HCT116 (cell line): ENCODE results near the gene PIK3R6. TPM values are rescaled to one million over a fixed set of nuclear protein-coding genes. Genes with fewer than 3 reads are reported as not detected.

Experiments used
- ATAC-seq: fragments of 200-7000 bp; cut with Tn5 transposase; 2 replicates; pipeline ENCODE4 v1.9.1; 2020; ENCODE audit warnings: mild to moderate bottlenecking, moderate library complexity
- BruUV-seq: library from RNA; stranded (reverse); fragments of 400-500 nt; replicated peaks from 2 replicates; lab custom pipeline; 2021; lab: Mats Ljungman, UMichigan
- CTCF ChIA-PET: fragments of 300-600 bp; sonication (Branson Sonifier 250); formaldehyde crosslinking; loops from one replicate; lab custom pipeline; 2021; ENCODE audit warnings: antibody characterized with exemption; lab: Charles Lee
- POLR2A ChIA-PET: fragments of 300-600, 350-600 bp; sonication (Branson Sonifier 250); formaldehyde crosslinking; loops from one replicate; lab custom pipeline; 2021; ENCODE audit warnings: antibody characterized with exemption; lab: Charles Lee
- RAD21 ChIA-PET, 2 experiments: fragments of 300-600 bp; sonication (Branson Sonifier 250); formaldehyde crosslinking; loops; one replicate each; lab custom pipeline; 2023; ENCODE audit warnings: low total read pairs in 2 of 2; ENCODE audit not compliant: uncharacterized antibody in 2 of 2, unreplicated experiment in 2 of 2, low non-redundant PET in 1 of 2; lab: Charles Lee
- DNase-seq: peaks from one replicate; pipeline ENCODE4 v3.0.0-alpha.2; 2010; ENCODE audit warnings: low read depth, low spot score
- H2AFZ ChIP-seq: fragments of 200-600 bp; shearing (Covaris generic), sonication (generic); 2 replicates; pipeline ENCODE4 v1.6.1; 2017; ENCODE audit warnings: low read depth, mixed run types, mixed read lengths, antibody characterized with exemption, low read length; ENCODE audit not compliant: poor library complexity, severe bottlenecking
- H3K27ac ChIP-seq: 2 replicates; pipeline ENCODE4 v1.5.1; 2012; ENCODE audit warnings: low read depth, low read length
- H3K27me3 ChIP-seq: fragments of 200-600 bp; sonication (generic); 2 replicates; pipeline ENCODE4 v1.6.1; 2016; ENCODE audit warnings: mixed run types, low read length, mixed read lengths; ENCODE audit not compliant: insufficient read depth
- H3K36me3 ChIP-seq, 2 experiments: fragments of 200-500 bp in 1 of 2; fragments of 200-600 bp in 1 of 2; sonication (Bioruptor generic) in 1 of 2; sonication (generic) in 1 of 2; 2 replicates each; pipeline versions ENCODE4 v1.5.1 to v1.6.1; 2014 to 2016; ENCODE audit warnings: low read length in 2 of 2, inconsistent platforms in 1 of 2, mixed read lengths in 1 of 2, mixed run types in 1 of 2; ENCODE audit not compliant: insufficient read depth in 2 of 2, control insufficient read depth in 1 of 2
- H3K4me1 ChIP-seq, 2 experiments: fragments of 200-600 bp in 1 of 2; sonication (generic) in 1 of 2; 2 replicates each; pipeline versions ENCODE4 v1.5.1 to v1.6.1; 2012 to 2017; ENCODE audit warnings: low read length in 2 of 2, inconsistent platforms in 1 of 2, mild to moderate bottlenecking in 1 of 2, mixed read lengths in 1 of 2, mixed run types in 1 of 2, moderate library complexity in 1 of 2; ENCODE audit not compliant: insufficient read depth in 2 of 2, control insufficient read depth in 1 of 2
- H3K4me2 ChIP-seq: fragments of 200-600 bp; sonication (generic); 2 replicates; pipeline ENCODE4 v1.6.1; 2017; ENCODE audit warnings: mixed run types, low read length, mixed read lengths
- H3K4me3 ChIP-seq, 2 experiments: fragments of 200-600 bp in 1 of 2; sonication (generic) in 1 of 2; replicated peaks in 1 of 2; 2 replicates each; pipeline ENCODE4 v1.5.1; 2011 to 2016; ENCODE audit warnings: low read length in 2 of 2, control low read depth in 1 of 2, low read depth in 1 of 2, mild to moderate bottlenecking in 1 of 2, mixed read lengths in 1 of 2, mixed run types in 1 of 2
- H3K79me2 ChIP-seq: fragments of 200-600 bp; sonication (generic); 2 replicates; pipeline ENCODE4 v1.6.1; 2017; ENCODE audit warnings: mild to moderate bottlenecking, mixed run types, low read length, moderate library complexity, mixed read lengths; ENCODE audit not compliant: insufficient read depth
- H3K9ac ChIP-seq: fragments of 200-600 bp; sonication (generic); 2 replicates; pipeline ENCODE4 v1.6.1; 2016; ENCODE audit warnings: low read length, mixed read lengths
- H3K9me2 ChIP-seq: fragments of 200-600 bp; sonication (generic), shearing (Covaris generic); 2 replicates; pipeline ENCODE4 v1.6.1; 2017; ENCODE audit warnings: mixed run types, mild to moderate bottlenecking, moderate library complexity; ENCODE audit not compliant: insufficient read depth
- H3K9me3 ChIP-seq, 2 experiments: fragments of 200-500 bp in 1 of 2; fragments of 200-600 bp in 1 of 2; sonication (Bioruptor generic) in 1 of 2; sonication (generic) in 1 of 2; 2 replicates each; pipeline ENCODE4 v1.6.1; 2014 to 2017; ENCODE audit warnings: low read length in 2 of 2, mixed read lengths in 2 of 2, inconsistent platforms in 1 of 2, low read depth in 1 of 2, mild to moderate bottlenecking in 1 of 2, mixed run types in 1 of 2, moderate library complexity in 1 of 2; ENCODE audit not compliant: control insufficient read depth in 1 of 2, insufficient read depth in 1 of 2
- H4K20me1 ChIP-seq: fragments of 200-600 bp; sonication (generic), shearing (Covaris generic); 2 replicates; pipeline ENCODE4 v1.6.1; 2017; ENCODE audit warnings: mixed run types, mild to moderate bottlenecking, moderate library complexity; ENCODE audit not compliant: insufficient read depth
- CBX3 ChIP-seq: IDR thresholded peaks from 2 replicates; pipeline ENCODE4 v1.6.1; 2012; ENCODE audit warnings: low read depth
- ELF1 ChIP-seq: IDR thresholded peaks from 2 replicates; pipeline ENCODE4 v1.6.1; 2012; ENCODE audit warnings: low read depth, borderline replicate concordance
- EZH2phosphoT487 ChIP-seq: fragments of 200-600 bp; IDR thresholded peaks from 2 replicates; pipeline ENCODE4 v1.6.1; 2018; ENCODE audit warnings: antibody characterized with exemption, borderline replicate concordance
- POLR2AphosphoS5 ChIP-seq: IDR thresholded peaks from 2 replicates; pipeline ENCODE4 v1.6.1; 2011; ENCODE audit warnings: mild to moderate bottlenecking, low read depth, low read length, moderate library complexity
- RAD21 ChIP-seq: IDR thresholded peaks from 2 replicates; pipeline ENCODE4 v1.6.1; 2012; ENCODE audit warnings: low read depth, mild to moderate bottlenecking
- SP1 ChIP-seq: IDR thresholded peaks from 2 replicates; pipeline ENCODE4 v1.6.1; 2012; ENCODE audit warnings: low read depth
- intact Hi-C: fragments of 100-400 bp; cut with micrococcal nuclease; formaldehyde crosslinking; loops from 2 replicates; pipeline ENCODE4 v1.10.0; 2022
- total RNA-seq: library from RNA; stranded (reverse); gene quantifications from one replicate; pipeline ENCODE4 v1.2.1, GENCODE V29; 2021; ENCODE audit not compliant: unreplicated experiment
- TF ChIP-seq, protein P1 (sequence below), 3 experiments: fragments of 200-600 bp in 1 of 3; sonication (generic) in 1 of 3; IDR thresholded peaks in 2 of 3; conservative IDR thresholded peaks in 1 of 3; 2 replicates each; pipeline ENCODE4 v1.5.1; 2012 to 2017; ENCODE audit warnings: low read depth in 2 of 3, low read length in 2 of 3, antibody characterized with exemption in 1 of 3, borderline replicate concordance in 1 of 3, control low read depth in 1 of 3, mild to moderate bottlenecking in 1 of 3, mixed read lengths in 1 of 3, mixed run types in 1 of 3, moderate library complexity in 1 of 3; ENCODE audit not compliant: insufficient read depth in 1 of 3
- TF ChIP-seq, protein P2 (sequence below): IDR thresholded peaks from 2 replicates; pipeline ENCODE4 v1.6.1; 2012
- TF ChIP-seq, protein P3 (sequence below): IDR thresholded peaks from 2 replicates; pipeline ENCODE4 v1.6.1; 2012; ENCODE audit warnings: low read depth
- TF ChIP-seq, protein P4 (sequence below): IDR thresholded peaks from 2 replicates; pipeline ENCODE4 v1.6.1; 2012

PIK3R6 gene
- total RNA-seq, 1 experiment from 2014 or later: 0.07 TPM

DNA sequence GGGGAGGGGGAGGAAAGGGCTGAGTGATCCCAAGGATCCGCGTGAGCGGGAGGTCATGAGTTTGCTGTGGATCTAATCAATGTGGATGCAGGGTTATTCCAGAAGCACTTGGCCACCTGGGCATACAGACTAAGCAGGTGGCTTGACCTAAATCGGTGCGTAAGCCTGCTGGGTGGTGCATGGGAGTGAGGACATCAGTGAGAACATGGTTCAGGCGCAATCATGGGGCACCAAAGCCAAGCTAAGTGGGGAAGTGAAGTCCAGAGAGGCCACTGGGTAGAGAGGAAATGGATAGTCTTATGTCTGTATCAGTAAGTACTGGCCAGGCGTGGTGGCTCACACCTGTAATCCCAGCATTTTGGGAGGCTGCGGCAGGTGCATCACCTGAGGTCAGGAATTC lies 49.4 kb downstream of the PIK3R6 start:
- Histone ChIP-seq H3K79me2 (no peaks in the 10 kb centered on the region), H3K4me1 (no peaks in the 10 kb centered on the region), H3K9ac (no peak overlapping the region)
- intact Hi-C loops: no loop called here
- no TSS peak for BruUV-seq
- ATAC-seq: no peak
- RAD21 ChIA-PET: no interaction called here
- no peak for DNase-seq
- POLR2A ChIA-PET: no interaction called here
- CTCF ChIA-PET: interaction anchor here (1.6 kb wide), 1 partner anchor 15 kb away, joined by 7 read pairs; no protein-coding TSS in a partner anchor
- TF ChIP-seq SP1: no peak
- TF ChIP-seq, protein P1, sequence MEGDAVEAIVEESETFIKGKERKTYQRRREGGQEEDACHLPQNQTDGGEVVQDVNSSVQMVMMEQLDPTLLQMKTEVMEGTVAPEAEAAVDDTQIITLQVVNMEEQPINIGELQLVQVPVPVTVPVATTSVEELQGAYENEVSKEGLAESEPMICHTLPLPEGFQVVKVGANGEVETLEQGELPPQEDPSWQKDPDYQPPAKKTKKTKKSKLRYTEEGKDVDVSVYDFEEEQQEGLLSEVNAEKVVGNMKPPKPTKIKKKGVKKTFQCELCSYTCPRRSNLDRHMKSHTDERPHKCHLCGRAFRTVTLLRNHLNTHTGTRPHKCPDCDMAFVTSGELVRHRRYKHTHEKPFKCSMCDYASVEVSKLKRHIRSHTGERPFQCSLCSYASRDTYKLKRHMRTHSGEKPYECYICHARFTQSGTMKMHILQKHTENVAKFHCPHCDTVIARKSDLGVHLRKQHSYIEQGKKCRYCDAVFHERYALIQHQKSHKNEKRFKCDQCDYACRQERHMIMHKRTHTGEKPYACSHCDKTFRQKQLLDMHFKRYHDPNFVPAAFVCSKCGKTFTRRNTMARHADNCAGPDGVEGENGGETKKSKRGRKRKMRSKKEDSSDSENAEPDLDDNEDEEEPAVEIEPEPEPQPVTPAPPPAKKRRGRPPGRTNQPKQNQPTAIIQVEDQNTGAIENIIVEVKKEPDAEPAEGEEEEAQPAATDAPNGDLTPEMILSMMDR (IDR thresholded peaks at IDR 0.05 in 2 of 3, conservative IDR thresholded peaks at IDR 0.05 in 1 of 3; ENCODE audit: borderline replicate concordance in 1 of 3, insufficient read depth in 1 of 3, low read depth in 2 of 3, low read length in 2 of 3): no peak
- TF ChIP-seq EZH2phosphoT487: no peak
- TF ChIP-seq, protein P2, sequence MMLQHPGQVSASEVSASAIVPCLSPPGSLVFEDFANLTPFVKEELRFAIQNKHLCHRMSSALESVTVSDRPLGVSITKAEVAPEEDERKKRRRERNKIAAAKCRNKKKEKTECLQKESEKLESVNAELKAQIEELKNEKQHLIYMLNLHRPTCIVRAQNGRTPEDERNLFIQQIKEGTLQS: no peak
- no peak for TF ChIP-seq RAD21
- TF ChIP-seq, protein P3, sequence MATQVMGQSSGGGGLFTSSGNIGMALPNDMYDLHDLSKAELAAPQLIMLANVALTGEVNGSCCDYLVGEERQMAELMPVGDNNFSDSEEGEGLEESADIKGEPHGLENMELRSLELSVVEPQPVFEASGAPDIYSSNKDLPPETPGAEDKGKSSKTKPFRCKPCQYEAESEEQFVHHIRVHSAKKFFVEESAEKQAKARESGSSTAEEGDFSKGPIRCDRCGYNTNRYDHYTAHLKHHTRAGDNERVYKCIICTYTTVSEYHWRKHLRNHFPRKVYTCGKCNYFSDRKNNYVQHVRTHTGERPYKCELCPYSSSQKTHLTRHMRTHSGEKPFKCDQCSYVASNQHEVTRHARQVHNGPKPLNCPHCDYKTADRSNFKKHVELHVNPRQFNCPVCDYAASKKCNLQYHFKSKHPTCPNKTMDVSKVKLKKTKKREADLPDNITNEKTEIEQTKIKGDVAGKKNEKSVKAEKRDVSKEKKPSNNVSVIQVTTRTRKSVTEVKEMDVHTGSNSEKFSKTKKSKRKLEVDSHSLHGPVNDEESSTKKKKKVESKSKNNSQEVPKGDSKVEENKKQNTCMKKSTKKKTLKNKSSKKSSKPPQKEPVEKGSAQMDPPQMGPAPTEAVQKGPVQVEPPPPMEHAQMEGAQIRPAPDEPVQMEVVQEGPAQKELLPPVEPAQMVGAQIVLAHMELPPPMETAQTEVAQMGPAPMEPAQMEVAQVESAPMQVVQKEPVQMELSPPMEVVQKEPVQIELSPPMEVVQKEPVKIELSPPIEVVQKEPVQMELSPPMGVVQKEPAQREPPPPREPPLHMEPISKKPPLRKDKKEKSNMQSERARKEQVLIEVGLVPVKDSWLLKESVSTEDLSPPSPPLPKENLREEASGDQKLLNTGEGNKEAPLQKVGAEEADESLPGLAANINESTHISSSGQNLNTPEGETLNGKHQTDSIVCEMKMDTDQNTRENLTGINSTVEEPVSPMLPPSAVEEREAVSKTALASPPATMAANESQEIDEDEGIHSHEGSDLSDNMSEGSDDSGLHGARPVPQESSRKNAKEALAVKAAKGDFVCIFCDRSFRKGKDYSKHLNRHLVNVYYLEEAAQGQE: no peak
- TF ChIP-seq ELF1: no peak
- TF ChIP-seq, protein P4, sequence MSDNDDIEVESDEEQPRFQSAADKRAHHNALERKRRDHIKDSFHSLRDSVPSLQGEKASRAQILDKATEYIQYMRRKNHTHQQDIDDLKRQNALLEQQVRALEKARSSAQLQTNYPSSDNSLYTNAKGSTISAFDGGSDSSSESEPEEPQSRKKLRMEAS: no peak
- TF ChIP-seq POLR2AphosphoS5: no peak
- no peak for TF ChIP-seq CBX3
- TF ChIP-seq, all 23 proteins: peak for 0
- H3K9me2 ChIP-seq: no peaks in the 10 kb centered on the region
- H3K27me3 ChIP-seq: peaks cover 10% of the 10 kb centered on the region
- H3K4me2 ChIP-seq: no peak overlapping the region
- H2AFZ ChIP-seq: no peak overlapping the region
- H4K20me1 ChIP-seq: no peaks in the 10 kb centered on the region
- H3K27ac ChIP-seq: no peak overlapping the region
- no peaks in the 10 kb centered on the region for H3K36me3 ChIP-seq
- H3K9me3 ChIP-seq: peaks cover 0 to 4% of the 10 kb centered on the region in 2 experiments; a peak in 1 of 4 replicates
- no peak overlapping the region for H3K4me3 ChIP-seq
